Breast epithelium (tissue), 3 donors: Measurements from ENCODE around the gene VIT.

Experiments
- POLR2AphosphoS5 ChIP-seq, 3 donors: sonication (generic); formaldehyde crosslinking; IDR thresholded peaks; one replicate each; pipeline ENCODE4 v1.6.1; 2017; ENCODE audit warnings: antibody characterized with exemption in 3 of 3
- TF ChIP-seq, protein P1 (sequence below), 3 donors: fragments of 450-650 bp; IDR thresholded peaks; one replicate each; pipeline ENCODE4 v1.5.1; 2016 to 2017; ENCODE audit warnings: antibody characterized with exemption in 3 of 3, mild to moderate bottlenecking in 3 of 3, moderate library complexity in 3 of 3

DNA sequence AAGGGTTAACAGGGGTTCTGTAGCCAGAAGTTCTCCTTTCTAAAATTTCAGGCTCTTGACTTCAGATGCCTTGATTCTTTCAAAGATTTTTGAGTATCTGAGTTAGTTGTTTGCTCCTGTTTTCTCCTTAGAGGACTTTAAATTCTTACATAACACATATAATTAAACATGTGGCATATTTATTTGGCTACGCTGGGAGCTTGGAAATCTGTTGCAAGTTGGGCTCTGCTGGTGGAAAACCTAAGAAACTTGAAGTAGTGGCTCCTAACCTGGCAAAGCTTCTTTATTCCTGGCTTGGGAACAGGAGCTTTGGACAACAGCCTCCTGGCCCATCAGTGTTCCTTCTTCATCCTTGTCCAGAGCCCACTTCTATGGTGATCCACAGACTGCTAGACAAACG is 72.6 kb downstream of the VIT start:
- TF ChIP-seq, protein P1, sequence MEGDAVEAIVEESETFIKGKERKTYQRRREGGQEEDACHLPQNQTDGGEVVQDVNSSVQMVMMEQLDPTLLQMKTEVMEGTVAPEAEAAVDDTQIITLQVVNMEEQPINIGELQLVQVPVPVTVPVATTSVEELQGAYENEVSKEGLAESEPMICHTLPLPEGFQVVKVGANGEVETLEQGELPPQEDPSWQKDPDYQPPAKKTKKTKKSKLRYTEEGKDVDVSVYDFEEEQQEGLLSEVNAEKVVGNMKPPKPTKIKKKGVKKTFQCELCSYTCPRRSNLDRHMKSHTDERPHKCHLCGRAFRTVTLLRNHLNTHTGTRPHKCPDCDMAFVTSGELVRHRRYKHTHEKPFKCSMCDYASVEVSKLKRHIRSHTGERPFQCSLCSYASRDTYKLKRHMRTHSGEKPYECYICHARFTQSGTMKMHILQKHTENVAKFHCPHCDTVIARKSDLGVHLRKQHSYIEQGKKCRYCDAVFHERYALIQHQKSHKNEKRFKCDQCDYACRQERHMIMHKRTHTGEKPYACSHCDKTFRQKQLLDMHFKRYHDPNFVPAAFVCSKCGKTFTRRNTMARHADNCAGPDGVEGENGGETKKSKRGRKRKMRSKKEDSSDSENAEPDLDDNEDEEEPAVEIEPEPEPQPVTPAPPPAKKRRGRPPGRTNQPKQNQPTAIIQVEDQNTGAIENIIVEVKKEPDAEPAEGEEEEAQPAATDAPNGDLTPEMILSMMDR (IDR thresholded peaks at IDR 0.05), result no peak
- TF ChIP-seq POLR2AphosphoS5 (IDR thresholded peaks at IDR 0.05), result no peak
